GM12892 (cell line): ENCODE data around the gene NMU.
"Not testable (repeated sequence)": the region's sequence is repeated elsewhere in the genome, so short reads cannot be mapped to it uniquely, and the experiment has no call there.

Source experiments
- DNase-seq: peaks from one replicate; pipeline ENCODE4 v3.0.0; 2011; ENCODE audit not compliant: insufficient read length
- FAIRE-seq: peaks from 2 replicates; lab custom pipeline; 2011; peaks lifted over from hg19 to GRCh38; lab: Jason Lieb, UNC
- POLR2A ChIP-seq: IDR thresholded peaks from 2 replicates; pipeline ENCODE4 v1.6.1; 2011; ENCODE audit warnings: low read depth, low read length, control low read depth
- POLR2AphosphoS5 ChIP-seq: IDR thresholded peaks from 2 replicates; pipeline ENCODE4 v1.6.1; 2011; ENCODE audit warnings: low read depth, low read length, control low read depth
- TAF1 ChIP-seq: IDR thresholded peaks from 2 replicates; pipeline ENCODE4 v1.6.1; 2011; ENCODE audit warnings: low read depth, mild to moderate bottlenecking, control low read depth, low read length, borderline replicate concordance

NMU gene

DNA sequence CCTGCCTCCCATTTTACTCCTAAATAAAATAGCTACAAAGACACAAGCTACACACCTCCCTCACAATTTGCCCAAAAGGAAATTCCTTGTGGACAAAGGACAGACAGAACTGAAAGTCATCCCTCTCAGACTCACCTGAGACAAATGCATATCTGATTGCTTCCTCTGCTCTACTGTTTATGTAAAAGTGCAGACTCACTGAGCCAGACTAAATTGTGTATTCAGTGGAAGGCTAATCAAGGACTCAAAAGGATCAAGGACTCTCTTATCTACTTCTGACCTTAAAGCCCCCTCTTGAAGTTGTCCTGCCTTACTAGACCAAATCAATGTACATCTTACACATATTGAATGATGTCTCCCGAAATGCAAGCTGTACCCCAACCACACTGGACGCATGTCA lies 47.9 kb downstream of the NMU start:
- TF ChIP-seq POLR2A, result no peak
- no peak for TF ChIP-seq POLR2AphosphoS5
- no peak for FAIRE-seq
- DNase-seq, result no peak

GRCh38 chr4:55582773-55583172 lies 53.3 kb downstream of the NMU start:
- DNase-seq, FAIRE-seq: not testable (repeated sequence)

- FAIRE-seq, result no peak
These were observed 57.6 kb downstream of the NMU start for GRCh38 chr4:55578341-55579010.

DNA sequence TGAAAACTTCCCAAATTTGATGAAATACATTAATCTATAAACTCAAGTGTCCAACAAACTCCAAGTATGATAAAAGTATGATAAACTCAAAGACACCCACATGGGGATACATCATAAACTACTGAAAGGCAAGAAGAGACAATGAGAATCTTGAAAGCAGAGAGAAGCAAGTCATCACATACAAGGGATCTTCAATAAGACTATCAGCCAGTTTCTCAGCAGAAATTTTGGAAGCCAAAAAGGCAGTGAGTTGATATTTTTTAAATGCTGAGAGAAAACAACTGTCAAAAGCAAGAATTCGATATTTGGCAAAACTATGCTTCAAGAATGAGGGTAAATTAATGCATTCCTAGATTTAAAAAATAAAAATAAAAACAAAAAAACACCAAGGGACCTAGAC lies 60.6 kb downstream of the NMU start:
- no peak for DNase-seq
- FAIRE-seq, result no peak
- no peak for TF ChIP-seq POLR2AphosphoS5
- TF ChIP-seq TAF1, result no peak
- no peak for TF ChIP-seq POLR2A

More at GRCh38 chr4:55578341-55579010, 57.6 kb downstream of the NMU start:
- no peak for TF ChIP-seq TAF1
- DNase-seq, result no peak

GRCh38 chr4:55574252-55574651 lies 61.8 kb downstream of the NMU start:
- FAIRE-seq, result no peak

GRCh38 chr4:55571806-55572205 lies 64.3 kb downstream of the NMU start:
- TF ChIP-seq POLR2A (no peak), TAF1 (no peak), POLR2AphosphoS5 (no peak)
- DNase-seq (no peak), FAIRE-seq (no peak)

More at GRCh38 chr4:55574252-55574651, 61.8 kb downstream of the NMU start:
- no peak for TF ChIP-seq POLR2AphosphoS5
- no peak for TF ChIP-seq TAF1
- TF ChIP-seq POLR2A, result no peak
- no peak for DNase-seq

- DNase-seq (no peak), FAIRE-seq (no peak)
- TF ChIP-seq POLR2AphosphoS5 (no peak), TAF1 (no peak), POLR2A (no peak)
These were observed 67.1 kb downstream of the NMU start for GRCh38 chr4:55568905-55569504.

DNA sequence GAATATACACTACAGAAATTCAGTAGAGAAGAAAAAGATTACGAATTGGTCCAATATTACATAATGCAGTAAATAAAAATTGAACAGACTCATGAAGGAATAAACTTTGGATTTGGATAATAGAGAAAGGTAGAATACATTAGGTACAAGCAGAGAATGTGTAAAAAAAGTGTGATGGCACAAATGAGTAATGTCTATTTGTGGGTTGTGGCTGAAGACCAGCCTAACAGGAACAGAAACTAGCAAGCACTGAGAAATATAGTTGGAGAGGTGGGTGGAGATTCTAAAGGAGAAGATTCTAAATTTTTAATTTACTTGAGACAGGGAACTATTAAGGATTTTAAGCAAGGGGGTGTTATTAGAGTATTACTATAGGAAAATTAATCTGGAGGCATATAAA lies 74.2 kb downstream of the NMU start:
- FAIRE-seq (no peak), DNase-seq (no peak)
- TF ChIP-seq TAF1 (no peak), POLR2AphosphoS5 (no peak), POLR2A (no peak)

GRCh38 chr4:55560096-55560495 lies 76.0 kb downstream of the NMU start:
- TF ChIP-seq POLR2AphosphoS5 (no peak), TAF1 (no peak), POLR2A (no peak)
- FAIRE-seq, result no peak
- no peak for DNase-seq

GRCh38 chr4:55554453-55555030 lies 81.6 kb downstream of the NMU start:
- DNase-seq (no peak), FAIRE-seq (no peak)
- no peak for TF ChIP-seq POLR2AphosphoS5
- no peak for TF ChIP-seq TAF1
- no peak for TF ChIP-seq POLR2A

DNA sequence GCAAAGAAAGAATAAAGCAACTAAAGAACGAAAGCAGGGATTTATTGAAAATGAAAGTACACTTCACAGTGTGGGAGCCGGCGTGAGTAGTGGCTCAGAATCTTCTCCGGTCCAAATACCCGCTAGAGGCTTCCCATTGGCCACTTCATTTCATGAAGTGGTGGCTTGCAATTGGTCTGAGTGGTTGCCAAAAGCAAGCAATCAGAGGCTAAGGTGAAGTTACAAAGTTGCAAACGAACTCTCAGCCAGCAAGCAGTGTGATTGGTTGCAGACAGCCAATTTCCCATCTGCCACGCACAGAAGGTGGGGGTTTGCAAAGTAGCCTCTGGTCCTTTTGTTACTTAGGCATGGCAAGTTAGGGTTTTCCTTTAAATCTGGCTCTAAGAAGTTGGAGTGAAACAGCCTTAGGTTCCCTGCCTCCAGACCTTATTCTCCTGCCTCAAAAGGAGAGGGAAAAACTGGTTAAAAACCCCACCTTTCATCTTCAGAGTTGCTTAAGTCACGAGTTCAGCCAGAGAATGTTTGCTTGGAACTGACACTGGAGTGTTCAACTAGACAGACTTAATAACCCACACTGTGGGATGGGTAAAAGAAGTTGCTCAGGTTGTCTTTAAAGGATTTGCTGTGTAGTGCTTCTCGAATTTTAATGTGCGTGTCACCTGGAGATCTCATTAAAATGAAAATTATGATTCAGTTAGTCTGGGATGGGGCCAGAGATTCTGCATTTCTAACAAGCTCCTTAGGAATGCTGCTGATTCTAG lies 82.5 kb downstream of the NMU start:
- FAIRE-seq (no peak), DNase-seq (no peak)
- TF ChIP-seq POLR2AphosphoS5 (no peak), TAF1 (no peak), POLR2A (no peak)

GRCh38 chr4:55551964-55552363 lies 84.1 kb downstream of the NMU start:
- DNase-seq, FAIRE-seq: not testable (repeated sequence)

DNA sequence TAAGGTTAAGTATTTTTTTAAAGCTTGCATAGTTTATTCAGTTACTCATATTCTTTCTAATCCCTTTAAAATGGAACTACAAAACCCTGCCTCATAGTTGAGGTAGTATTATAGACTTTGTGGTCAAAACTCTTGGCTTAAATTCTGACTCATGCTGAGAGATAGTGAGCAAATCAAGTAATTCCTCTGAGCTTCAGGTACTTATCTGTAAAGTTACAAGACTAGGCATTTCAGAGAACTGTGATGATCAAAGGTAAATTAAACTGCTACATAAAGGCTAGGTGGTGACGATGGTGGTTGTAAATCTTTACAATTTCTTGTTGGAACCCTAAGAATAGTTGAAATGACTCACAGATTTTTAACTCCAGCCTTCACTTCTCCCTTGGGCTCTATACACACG lies 86.2 kb downstream of the NMU start:
- no peak for FAIRE-seq
- TF ChIP-seq TAF1 (no peak), POLR2AphosphoS5 (no peak), POLR2A (no peak)
- DNase-seq, result no peak
